IPS-20b (cell line): ENCODE data around the gene XKR7.

ENCODE experiments used
- H3K27ac ChIP-seq: one replicate; pipeline ENCODE4 v1.5.1; 2013; ENCODE audit warnings: low read length
- H3K27me3 ChIP-seq: 2 replicates; pipeline ENCODE4 v1.6.1; 2013; ENCODE audit warnings: mild to moderate bottlenecking, low read length, inconsistent platforms; ENCODE audit not compliant: insufficient read depth
- H3K36me3 ChIP-seq: 2 replicates; pipeline ENCODE4 v1.6.1; 2013; ENCODE audit warnings: low read depth, mild to moderate bottlenecking, inconsistent platforms, low read length, moderate library complexity; ENCODE audit not compliant: insufficient read depth
- H3K4me1 ChIP-seq: 2 replicates; pipeline ENCODE4 v1.6.1; 2013; ENCODE audit warnings: mild to moderate bottlenecking, control low read depth, inconsistent platforms, low read length, moderate library complexity; ENCODE audit not compliant: insufficient read depth
- H3K4me3 ChIP-seq: 2 replicates; pipeline ENCODE4 v1.5.1; 2013; ENCODE audit warnings: mild to moderate bottlenecking, low read length, inconsistent platforms
- H3K9ac ChIP-seq: 2 replicates; pipeline ENCODE4 v1.6.1; 2013; ENCODE audit warnings: low read depth, mild to moderate bottlenecking, inconsistent platforms, low read length, moderate library complexity
- H3K9me3 ChIP-seq: 2 replicates; pipeline ENCODE4 v1.6.1; 2013; ENCODE audit warnings: mild to moderate bottlenecking, low read depth, low read length, inconsistent platforms; ENCODE audit not compliant: insufficient read depth

The XKR7 gene

GRCh38 chr20:32035426-32035779 is 67.5 kb downstream of the XKR7 start:
- no peak overlapping the region for H3K9ac ChIP-seq
- H3K27me3 ChIP-seq = no peaks in the 10 kb centered on the region; the same call in 1 of the 2 replicates
- no peak overlapping the region for H3K4me3 ChIP-seq
- no peaks in the 10 kb centered on the region for H3K36me3 ChIP-seq
- H3K27ac ChIP-seq = no peak overlapping the region
- H3K4me1 ChIP-seq = peaks cover 7% of the 10 kb centered on the region; the same call in 1 of the 2 replicates
- H3K9me3 ChIP-seq = no peaks in the 10 kb centered on the region

GRCh38 chr20:32036252-32036651 is 68.3 kb downstream of the XKR7 start:
- H3K4me3 ChIP-seq = no peak overlapping the region
- no peak overlapping the region for H3K9ac ChIP-seq
- H3K27ac ChIP-seq = no peak overlapping the region
- no peaks in the 10 kb centered on the region for H3K36me3 ChIP-seq
- H3K27me3 ChIP-seq = no peaks in the 10 kb centered on the region; the same call in 1 of the 2 replicates
- H3K4me1 ChIP-seq = peaks cover 7% of the 10 kb centered on the region; the same call in 1 of the 2 replicates
- H3K9me3 ChIP-seq = no peaks in the 10 kb centered on the region

GRCh38 chr20:32036716-32037485 is 69.0 kb downstream of the XKR7 start:
- H3K27me3 ChIP-seq = no peaks in the 10 kb centered on the region; the same call in 1 of the 2 replicates
- H3K27ac ChIP-seq = no peak overlapping the region
- no peak overlapping the region for H3K4me3 ChIP-seq
- H3K36me3 ChIP-seq = no peaks in the 10 kb centered on the region
- H3K9me3 ChIP-seq = no peaks in the 10 kb centered on the region
- H3K9ac ChIP-seq = no peak overlapping the region
- peaks cover 7% of the 10 kb centered on the region; the same call in 1 of the 2 replicates for H3K4me1 ChIP-seq

GRCh38 chr20:32037929-32038328 is 70.0 kb downstream of the XKR7 start:
- H3K9ac ChIP-seq = no peak overlapping the region
- H3K4me1 ChIP-seq = peaks cover 7% of the 10 kb centered on the region; the same call in 1 of the 2 replicates
- H3K27me3 ChIP-seq = no peaks in the 10 kb centered on the region; the same call in 1 of the 2 replicates
- H3K36me3 ChIP-seq = no peaks in the 10 kb centered on the region
- H3K9me3 ChIP-seq = no peaks in the 10 kb centered on the region
- H3K27ac ChIP-seq = no peak overlapping the region
- no peak overlapping the region for H3K4me3 ChIP-seq

GRCh38 chr20:32040142-32040953 is 72.4 kb downstream of the XKR7 start:
- H3K9me3 ChIP-seq = no peaks in the 10 kb centered on the region
- H3K36me3 ChIP-seq = no peaks in the 10 kb centered on the region
- no peak overlapping the region for H3K4me3 ChIP-seq
- no peak overlapping the region for H3K9ac ChIP-seq
- no peaks in the 10 kb centered on the region for H3K27me3 ChIP-seq
- no peak overlapping the region for H3K27ac ChIP-seq
- H3K4me1 ChIP-seq = peaks cover 7% of the 10 kb centered on the region; the same call in 1 of the 2 replicates

GRCh38 chr20:32045999-32046398 is 78.0 kb downstream of the XKR7 start:
- H3K36me3 ChIP-seq = no peaks in the 10 kb centered on the region
- H3K27me3 ChIP-seq = peaks cover 27% of the 10 kb centered on the region
- H3K9ac ChIP-seq = no peak overlapping the region
- no peak overlapping the region for H3K4me3 ChIP-seq
- H3K4me1 ChIP-seq = no peaks in the 10 kb centered on the region
- no peak overlapping the region for H3K27ac ChIP-seq
- no peaks in the 10 kb centered on the region for H3K9me3 ChIP-seq

- H3K27me3 ChIP-seq = peaks cover 64% of the 10 kb centered on the region
- no peak overlapping the region for H3K9ac ChIP-seq
- no peaks in the 10 kb centered on the region for H3K9me3 ChIP-seq
- no peak overlapping the region for H3K27ac ChIP-seq
- H3K36me3 ChIP-seq = no peaks in the 10 kb centered on the region
- no peaks in the 10 kb centered on the region; the same call in 1 of the 2 replicates for H3K4me1 ChIP-seq
- no peak overlapping the region for H3K4me3 ChIP-seq
Measured at GRCh38 chr20:32050324-32050841, 82.4 kb downstream of the XKR7 start.

- Histone ChIP-seq H3K27me3 (peaks cover 64% of the 10 kb centered on the region), H3K9me3 (no peaks in the 10 kb centered on the region), H3K27ac (no peak overlapping the region), H3K36me3 (no peaks in the 10 kb centered on the region), H3K4me1 (no peaks in the 10 kb centered on the region; the same call in 1 of the 2 replicates), H3K9ac (peak overlapping the region; percentile 15; the same call in 1 of the 2 replicates), H3K4me3 (peak overlapping the region; percentile 65)
Measured at GRCh38 chr20:32050851-32051556, 83.1 kb downstream of the XKR7 start.

GRCh38 chr20:32051720-32052089 is 83.8 kb downstream of the XKR7 start:
- Histone ChIP-seq H3K4me3 (peak overlapping the region; percentile 65), H3K9me3 (no peaks in the 10 kb centered on the region), H3K9ac (peak overlapping the region; percentile 15; the same call in 1 of the 2 replicates), H3K36me3 (no peaks in the 10 kb centered on the region), H3K27me3 (peaks cover 64% of the 10 kb centered on the region), H3K27ac (no peak overlapping the region), H3K4me1 (no peaks in the 10 kb centered on the region; the same call in 1 of the 2 replicates)

- Histone ChIP-seq H3K27me3 (peaks cover 64% of the 10 kb centered on the region), H3K4me3 (peak within 1 kb of the TSS; percentile 65)
Measured at GRCh38 chr20:32052090-32052777, 84.3 kb downstream of the XKR7 start, which contains the start of gene HCK. Gene HCK, plus strand, starts transcription at chr20:32052242.

More at GRCh38 chr20:32052090-32052777, 84.3 kb downstream of the XKR7 start, which contains the start of gene HCK:
- no peak within 1 kb of the TSS for H3K27ac ChIP-seq
- H3K4me1 ChIP-seq = no peaks in the 10 kb centered on the region; the same call in 1 of the 2 replicates
- H3K9me3 ChIP-seq = no peaks in the 10 kb centered on the region
- H3K9ac ChIP-seq = peak within 1 kb of the TSS; percentile 15; the same call in 1 of the 2 replicates
- H3K36me3 ChIP-seq = no peaks in the 10 kb centered on the region
